Measurements from ENCODE around the gene ZNF628.

- TF ChIP-seq POLR2A (IDR thresholded peaks at IDR 0.05) (no peak), CTCF (IDR thresholded peaks at IDR 0.05 in 8 of 11, conservative IDR thresholded peaks at IDR 0.05 in 3 of 11) (no peak)
Observed at GRCh38 chr19:55492362-55492944, 16.0 kb downstream of the ZNF628 start.

Measured in spleen (tissue), 7 donors.